ENCODE measurements around the gene EHD1. TPM values are rescaled to one million over a fixed set of nuclear protein-coding genes. Genes with fewer than 3 reads are reported as not detected.

The EHD1 gene
- total and polyA plus RNA-seq, 2 donors (not counting 1 experiment from before 2014, with no cell fraction given), result 71.3 to 240 TPM

- no peaks in the 10 kb centered on the region for H4K20me1 ChIP-seq (ENCODE audit: control insufficient read depth, extremely low read depth, insufficient read depth, low read length)
- TF ChIP-seq EZH2 (IDR thresholded peaks at IDR 0.05; ENCODE audit: low read length, missing control alignments) (no peak), CTCF (conservative IDR thresholded peaks at IDR 0.05 in 1 of 2, IDR thresholded peaks at IDR 0.05 in 1 of 2; ENCODE audit: low read depth in 1 of 2, low read length in 2 of 2) (no peak)
- H3K9me3 ChIP-seq (ENCODE audit: control insufficient read depth, insufficient read depth, low read depth, low read length), result no peaks in the 10 kb centered on the region
- no peak overlapping the region for H2AFZ ChIP-seq (ENCODE audit: low read length)
- peaks cover 44% of the 10 kb centered on the region for H3K4me1 ChIP-seq (ENCODE audit: control insufficient read depth, extremely low read depth, insufficient read depth, low read length)
- no peaks in the 10 kb centered on the region for H3K27me3 ChIP-seq (ENCODE audit: control insufficient read depth, insufficient read depth, low read length)
- H3K4me2 ChIP-seq (ENCODE audit: extremely low read depth, insufficient read depth, low read length), result no peak overlapping the region
- peaks cover 46% of the 10 kb centered on the region for H3K36me3 ChIP-seq (ENCODE audit: control insufficient read depth, insufficient read depth, low read length)
- DNase-seq (ENCODE audit: low read depth in 2 of 2), result no peak
- H3K4me3 ChIP-seq (replicated peaks in 1 of 4; ENCODE audit: control extremely low read depth in 1 of 4, insufficient read depth in 1 of 4, low read depth in 3 of 4, low read length in 4 of 4), result no peak overlapping the region
- H3K79me2 ChIP-seq (ENCODE audit: control insufficient read depth, insufficient read depth, low read length), result peaks cover 43% of the 10 kb centered on the region
- peak overlapping the region; percentile 98 for H3K27ac ChIP-seq (ENCODE audit: insufficient read depth, low read length)
- no peak overlapping the region for H3K9ac ChIP-seq (ENCODE audit: insufficient read depth, low read length)
These were observed 24.7 kb downstream of the EHD1 start for GRCh38 chr11:64853709-64854108.

- Histone ChIP-seq H3K4me1 (ENCODE audit: control insufficient read depth, extremely low read depth, insufficient read depth, low read length) (peaks cover 41% of the 10 kb centered on the region), H3K4me2 (ENCODE audit: extremely low read depth, insufficient read depth, low read length) (no peak overlapping the region), H3K9ac (ENCODE audit: insufficient read depth, low read length) (no peak overlapping the region), H3K4me3 (replicated peaks in 1 of 4; ENCODE audit: control extremely low read depth in 1 of 4, insufficient read depth in 1 of 4, low read depth in 3 of 4, low read length in 4 of 4) (no peak overlapping the region), H3K9me3 (ENCODE audit: control insufficient read depth, insufficient read depth, low read depth, low read length) (no peaks in the 10 kb centered on the region), H3K36me3 (ENCODE audit: control insufficient read depth, insufficient read depth, low read length) (peaks cover 42% of the 10 kb centered on the region), H3K27ac (ENCODE audit: insufficient read depth, low read length) (peak overlapping the region; percentile 36), H4K20me1 (ENCODE audit: control insufficient read depth, extremely low read depth, insufficient read depth, low read length) (no peaks in the 10 kb centered on the region), H2AFZ (ENCODE audit: low read length) (no peak overlapping the region), H3K27me3 (ENCODE audit: control insufficient read depth, insufficient read depth, low read length) (no peaks in the 10 kb centered on the region), H3K79me2 (ENCODE audit: control insufficient read depth, insufficient read depth, low read length) (peaks cover 39% of the 10 kb centered on the region)
- TF ChIP-seq EZH2 (IDR thresholded peaks at IDR 0.05; ENCODE audit: low read length, missing control alignments), result no peak
- no peak for TF ChIP-seq CTCF (conservative IDR thresholded peaks at IDR 0.05 in 1 of 2, IDR thresholded peaks at IDR 0.05 in 1 of 2; ENCODE audit: low read depth in 1 of 2, low read length in 2 of 2)
- DNase-seq (ENCODE audit: low read depth in 2 of 2), result no peak
These were observed 25.5 kb downstream of the EHD1 start for GRCh38 chr11:64852804-64853509.

- no peaks in the 10 kb centered on the region for H3K9me3 ChIP-seq (ENCODE audit: control insufficient read depth, insufficient read depth, low read depth, low read length)
- H3K4me2 ChIP-seq (ENCODE audit: extremely low read depth, insufficient read depth, low read length), result no peak overlapping the region
- H3K4me3 ChIP-seq (replicated peaks in 1 of 4; ENCODE audit: control extremely low read depth in 1 of 4, insufficient read depth in 1 of 4, low read depth in 3 of 4, low read length in 4 of 4), result no peak overlapping the region
- H3K36me3 ChIP-seq (ENCODE audit: control insufficient read depth, insufficient read depth, low read length), result peaks cover 37% of the 10 kb centered on the region
- no peak for DNase-seq (ENCODE audit: low read depth in 2 of 2)
- H3K27ac ChIP-seq (ENCODE audit: insufficient read depth, low read length), result peak overlapping the region; percentile 1
- no peaks in the 10 kb centered on the region for H3K27me3 ChIP-seq (ENCODE audit: control insufficient read depth, insufficient read depth, low read length)
- TF ChIP-seq EZH2 (IDR thresholded peaks at IDR 0.05; ENCODE audit: low read length, missing control alignments) (no peak), CTCF (conservative IDR thresholded peaks at IDR 0.05 in 1 of 2, IDR thresholded peaks at IDR 0.05 in 1 of 2; ENCODE audit: low read depth in 1 of 2, low read length in 2 of 2) (no peak)
- H3K79me2 ChIP-seq (ENCODE audit: control insufficient read depth, insufficient read depth, low read length), result peaks cover 33% of the 10 kb centered on the region
- H3K9ac ChIP-seq (ENCODE audit: insufficient read depth, low read length), result no peak overlapping the region
- H2AFZ ChIP-seq (ENCODE audit: low read length), result no peak overlapping the region
- H4K20me1 ChIP-seq (ENCODE audit: control insufficient read depth, extremely low read depth, insufficient read depth, low read length), result no peaks in the 10 kb centered on the region
- peaks cover 41% of the 10 kb centered on the region for H3K4me1 ChIP-seq (ENCODE audit: control insufficient read depth, extremely low read depth, insufficient read depth, low read length)
These were observed 26.5 kb downstream of the EHD1 start for GRCh38 chr11:64851831-64852351.

Data from fibroblast of lung (primary cell).